Erythroblast (primary cell): Measurements from ENCODE around the gene PDZD7.

Experiments
- GATA1 ChIP-seq: IDR thresholded peaks from 2 replicates; pipeline ENCODE4 v1.6.1; 2011; ENCODE audit warnings: low read depth, mild to moderate bottlenecking, control low read depth, low read length, moderate library complexity
- POLR2A ChIP-seq: IDR thresholded peaks from 2 replicates; pipeline ENCODE4 v1.6.1; 2011; ENCODE audit warnings: mild to moderate bottlenecking, low read length

DNA sequence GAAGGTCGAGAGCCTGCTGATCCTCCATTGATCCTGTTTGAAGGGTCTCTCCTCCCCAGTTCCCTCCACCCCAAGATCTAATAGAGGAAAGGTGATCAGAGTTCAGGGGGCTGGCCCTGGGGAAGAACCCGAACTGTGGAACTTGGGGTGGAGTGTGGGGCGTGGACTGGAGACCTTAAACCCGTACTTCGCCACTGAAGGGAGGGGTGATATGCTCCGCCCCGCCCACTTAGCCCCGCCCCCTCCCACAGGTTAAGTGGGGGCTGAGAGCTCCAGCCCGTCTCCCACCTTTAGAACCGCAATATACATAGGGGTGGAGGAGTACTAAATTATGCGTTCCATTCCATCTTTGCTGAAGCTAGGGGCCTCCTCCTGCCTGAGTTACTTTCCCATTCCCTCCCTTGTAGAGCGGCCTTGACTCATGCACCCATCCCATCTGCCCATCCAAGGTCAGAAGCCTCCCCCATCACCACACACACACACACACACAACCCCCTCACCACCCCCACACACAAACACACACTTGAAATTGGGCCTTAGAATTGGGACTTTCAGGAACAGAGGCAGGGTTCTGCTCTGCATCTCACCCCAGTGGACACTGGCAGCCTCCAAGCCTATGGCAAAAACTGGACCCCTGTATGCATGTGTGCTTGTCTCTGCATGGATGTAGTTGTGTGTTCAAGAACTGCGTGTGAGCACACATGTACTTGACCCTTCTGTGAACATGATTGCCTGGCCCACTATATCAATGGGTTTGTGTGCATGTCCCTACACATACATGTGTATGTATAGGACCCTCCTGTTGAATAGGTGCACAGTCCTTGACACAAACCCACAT, 60.6 kb downstream of the PDZD7 start:
- no peak for TF ChIP-seq POLR2A
- no peak for TF ChIP-seq GATA1
